GM12874 (cell line): ENCODE measurements around the gene HECW1.

Source experiments
- CTCF ChIP-seq: IDR thresholded peaks from 2 replicates; pipeline ENCODE4 v1.5.1; 2011; ENCODE audit warnings: low read depth, mild to moderate bottlenecking, control low read depth, low read length, moderate library complexity; ENCODE audit not compliant: insufficient read depth

Gene HECW1

GRCh38 chr7:43495572-43495971 lies 383.1 kb downstream of the HECW1 start:
- no peak for TF ChIP-seq CTCF

GRCh38 chr7:43496596-43496995 lies 384.1 kb downstream of the HECW1 start:
- TF ChIP-seq CTCF: no peak

- no peak for TF ChIP-seq CTCF
These were observed 389.4 kb downstream of the HECW1 start for GRCh38 chr7:43501870-43502269.

- TF ChIP-seq CTCF: no peak
These were observed 390.5 kb downstream of the HECW1 start for GRCh38 chr7:43502941-43503340.

- TF ChIP-seq CTCF: no peak
These were observed 393.0 kb downstream of the HECW1 start for GRCh38 chr7:43505412-43505811.

- no peak for TF ChIP-seq CTCF
These were observed 394.0 kb downstream of the HECW1 start for GRCh38 chr7:43506460-43506859.

- TF ChIP-seq CTCF: no peak
These were observed 396.0 kb downstream of the HECW1 start for GRCh38 chr7:43508461-43508860.

GRCh38 chr7:43509906-43510305 lies 397.5 kb downstream of the HECW1 start:
- no peak for TF ChIP-seq CTCF
